ENCODE measurements around the gene SLC44A1.

Gene SLC44A1

DNA sequence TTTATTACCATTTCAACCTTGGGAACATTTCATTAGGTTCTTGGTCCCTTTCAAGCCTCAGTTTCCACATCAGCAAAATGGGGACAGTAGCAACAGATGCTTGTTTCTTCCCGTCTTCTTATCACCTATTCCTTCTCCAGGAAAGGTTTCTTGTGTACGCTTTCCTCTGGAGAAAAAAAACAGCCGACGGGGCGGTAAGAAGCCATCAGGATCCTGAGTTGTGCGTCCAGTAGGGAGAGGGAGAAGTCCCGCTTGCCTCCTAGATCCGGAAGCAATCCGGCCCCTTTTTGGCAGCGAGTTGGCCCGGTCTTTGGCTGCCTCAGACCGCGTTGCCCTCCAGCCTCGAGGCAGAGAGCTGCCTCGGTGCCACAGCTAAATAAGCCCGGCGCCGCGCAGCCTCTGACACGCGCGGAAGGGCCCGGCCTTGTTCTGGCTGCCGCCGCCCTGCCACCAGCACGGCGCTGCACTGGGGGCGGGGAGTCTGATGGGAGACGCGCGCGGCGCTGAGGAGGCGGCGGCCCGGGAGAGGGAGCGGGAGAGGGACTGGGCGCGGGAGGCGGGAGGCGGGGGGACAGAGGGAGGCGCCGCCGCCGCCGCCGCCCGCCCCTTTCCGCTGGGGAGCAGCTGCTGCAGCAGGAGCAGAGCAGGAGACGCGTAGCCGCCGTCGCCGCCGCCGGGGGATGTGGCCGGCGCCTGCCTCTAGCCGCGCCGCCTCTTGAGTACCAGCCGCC is at the start of gene SLC44A1:
Gene SLC44A1 (plus strand): TSS at position 649 of the 731 bp plus-strand sequence. CDS start 218 bp downstream, outside the sequence.
- H3K9me3 ChIP-seq (ENCODE audit: control insufficient read depth, low read length), result no peaks in the 10 kb centered on the region
- H3K4me3 ChIP-seq (ENCODE audit: low read depth, low read length), result peak within 1 kb of the TSS; percentile 79
- peak within 1 kb of the TSS; percentile 77 for H2AFZ ChIP-seq
- TF ChIP-seq, protein P1, sequence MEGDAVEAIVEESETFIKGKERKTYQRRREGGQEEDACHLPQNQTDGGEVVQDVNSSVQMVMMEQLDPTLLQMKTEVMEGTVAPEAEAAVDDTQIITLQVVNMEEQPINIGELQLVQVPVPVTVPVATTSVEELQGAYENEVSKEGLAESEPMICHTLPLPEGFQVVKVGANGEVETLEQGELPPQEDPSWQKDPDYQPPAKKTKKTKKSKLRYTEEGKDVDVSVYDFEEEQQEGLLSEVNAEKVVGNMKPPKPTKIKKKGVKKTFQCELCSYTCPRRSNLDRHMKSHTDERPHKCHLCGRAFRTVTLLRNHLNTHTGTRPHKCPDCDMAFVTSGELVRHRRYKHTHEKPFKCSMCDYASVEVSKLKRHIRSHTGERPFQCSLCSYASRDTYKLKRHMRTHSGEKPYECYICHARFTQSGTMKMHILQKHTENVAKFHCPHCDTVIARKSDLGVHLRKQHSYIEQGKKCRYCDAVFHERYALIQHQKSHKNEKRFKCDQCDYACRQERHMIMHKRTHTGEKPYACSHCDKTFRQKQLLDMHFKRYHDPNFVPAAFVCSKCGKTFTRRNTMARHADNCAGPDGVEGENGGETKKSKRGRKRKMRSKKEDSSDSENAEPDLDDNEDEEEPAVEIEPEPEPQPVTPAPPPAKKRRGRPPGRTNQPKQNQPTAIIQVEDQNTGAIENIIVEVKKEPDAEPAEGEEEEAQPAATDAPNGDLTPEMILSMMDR (IDR thresholded peaks at IDR 0.05), result peak; percentile 12
- H3K27ac ChIP-seq, result peak within 1 kb of the TSS; percentile 96
- peaks cover 20% of the 10 kb centered on the region for H3K4me1 ChIP-seq
- H3K4me2 ChIP-seq (ENCODE audit: low read length), result peak within 1 kb of the TSS; percentile 89
- H3K36me3 ChIP-seq (ENCODE audit: control insufficient read depth, insufficient read depth, low read length), result no peaks in the 10 kb centered on the region
- peaks cover 8% of the 10 kb centered on the region for H3K79me2 ChIP-seq
- peak within 1 kb of the TSS; percentile 46 for H3K9ac ChIP-seq
- no peaks in the 10 kb centered on the region for H3K27me3 ChIP-seq (ENCODE audit: control insufficient read depth, insufficient read depth, low read length)

DNA sequence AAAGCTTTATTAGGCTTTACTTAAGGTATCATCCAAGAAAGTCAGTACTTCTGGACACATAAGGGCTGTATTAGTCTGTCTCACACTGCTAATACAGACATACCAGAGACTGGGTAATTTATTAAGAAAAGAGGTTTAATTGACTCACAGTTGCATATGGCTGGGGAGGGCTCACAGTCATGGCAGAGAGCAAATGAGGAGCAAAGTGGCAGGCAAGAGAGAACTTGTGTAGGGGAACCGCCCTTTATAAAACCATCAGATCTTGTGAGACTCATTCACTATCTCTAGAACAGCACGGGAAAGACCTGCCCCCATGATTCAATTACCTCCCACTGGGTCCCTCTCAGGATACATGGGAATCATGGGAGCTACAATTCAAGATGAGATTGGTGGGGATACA is 49.2 kb upstream of the SLC44A1 start:
- Histone ChIP-seq H3K27ac (no peak overlapping the region), H3K9me3 (ENCODE audit: control insufficient read depth, low read length) (no peaks in the 10 kb centered on the region), H3K79me2 (no peaks in the 10 kb centered on the region), H3K27me3 (ENCODE audit: control insufficient read depth, insufficient read depth, low read length) (no peaks in the 10 kb centered on the region), H3K36me3 (ENCODE audit: control insufficient read depth, insufficient read depth, low read length) (no peaks in the 10 kb centered on the region), H3K4me2 (ENCODE audit: low read length) (no peak overlapping the region), H3K4me1 (no peaks in the 10 kb centered on the region), H3K4me3 (ENCODE audit: low read depth, low read length) (no peak overlapping the region), H2AFZ (no peak overlapping the region), H3K9ac (no peak overlapping the region)
- TF ChIP-seq, protein P1 (IDR thresholded peaks at IDR 0.05), result no peak

DNA sequence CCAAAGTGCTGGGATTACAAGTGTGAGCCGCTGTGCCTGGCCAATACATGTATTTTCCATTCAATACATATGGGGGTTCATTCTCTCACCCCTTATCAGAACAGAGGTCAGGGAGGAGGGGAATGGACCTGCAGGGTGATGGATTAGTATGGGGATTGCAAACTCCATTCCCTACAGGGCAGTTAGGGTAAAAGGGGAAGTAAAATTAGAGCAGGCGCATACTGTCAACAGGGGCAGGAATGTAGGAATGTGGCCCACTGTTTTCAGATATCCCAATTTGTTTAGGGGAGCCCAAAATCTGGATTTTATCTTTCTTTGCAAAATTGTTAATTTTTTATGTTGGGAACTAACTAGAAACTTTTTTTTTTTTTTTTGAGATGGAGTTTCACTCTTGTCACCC is 46.4 kb upstream of the SLC44A1 start:
- Histone ChIP-seq H3K27me3 (ENCODE audit: control insufficient read depth, insufficient read depth, low read length) (no peaks in the 10 kb centered on the region), H3K4me2 (ENCODE audit: low read length) (no peak overlapping the region), H3K36me3 (ENCODE audit: control insufficient read depth, insufficient read depth, low read length) (no peaks in the 10 kb centered on the region), H2AFZ (no peak overlapping the region), H3K79me2 (no peaks in the 10 kb centered on the region), H3K27ac (no peak overlapping the region), H3K4me1 (no peaks in the 10 kb centered on the region), H3K9ac (no peak overlapping the region), H3K4me3 (ENCODE audit: low read depth, low read length) (no peak overlapping the region), H3K9me3 (ENCODE audit: control insufficient read depth, low read length) (no peaks in the 10 kb centered on the region)
- TF ChIP-seq, protein P1 (IDR thresholded peaks at IDR 0.05), result no peak

DNA sequence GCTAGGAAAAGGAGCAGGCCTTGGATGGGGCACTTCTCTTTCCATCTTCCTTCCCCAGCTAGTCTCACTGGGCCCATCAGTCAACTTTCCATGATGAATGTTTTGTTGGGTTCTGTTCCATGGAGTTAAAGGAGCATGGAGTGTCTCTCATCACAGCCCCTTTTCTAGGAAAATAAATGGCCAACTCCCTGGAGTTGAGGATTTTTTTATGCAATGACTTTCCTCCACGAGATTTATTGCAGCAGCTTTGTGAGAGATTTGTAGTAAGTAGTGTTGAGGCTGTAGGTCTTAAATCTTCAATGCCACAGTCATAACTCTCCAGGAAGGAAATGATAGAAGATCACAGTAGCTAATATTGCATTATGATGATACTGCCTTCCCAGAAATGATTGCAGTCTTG is 45.6 kb upstream of the SLC44A1 start:
- Histone ChIP-seq H2AFZ (no peak overlapping the region), H3K27me3 (ENCODE audit: control insufficient read depth, insufficient read depth, low read length) (no peaks in the 10 kb centered on the region), H3K4me1 (no peaks in the 10 kb centered on the region), H3K36me3 (ENCODE audit: control insufficient read depth, insufficient read depth, low read length) (no peaks in the 10 kb centered on the region), H3K9me3 (ENCODE audit: control insufficient read depth, low read length) (no peaks in the 10 kb centered on the region), H3K4me3 (ENCODE audit: low read depth, low read length) (no peak overlapping the region), H3K79me2 (no peaks in the 10 kb centered on the region), H3K4me2 (ENCODE audit: low read length) (no peak overlapping the region), H3K9ac (no peak overlapping the region), H3K27ac (no peak overlapping the region)
- TF ChIP-seq, protein P1 (IDR thresholded peaks at IDR 0.05), result no peak

DNA sequence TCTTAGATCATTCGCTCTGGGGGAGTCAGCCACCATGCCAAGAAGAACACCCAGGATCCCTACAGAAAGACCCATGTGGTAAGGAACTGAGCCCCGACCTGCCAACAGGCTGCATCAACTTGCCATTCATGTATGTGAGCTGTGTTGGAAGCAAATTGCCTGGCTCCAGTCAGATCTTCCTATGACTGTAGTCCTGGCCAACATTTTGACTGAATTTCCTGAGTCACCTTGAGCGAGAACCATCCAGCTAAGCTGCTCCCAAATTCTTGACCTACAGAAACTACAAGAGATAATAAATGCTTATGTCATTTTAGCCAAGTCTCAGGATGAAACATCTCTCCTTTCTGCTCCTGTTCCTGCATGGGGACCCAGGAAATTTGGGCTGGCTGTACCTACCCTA is 40.0 kb upstream of the SLC44A1 start:
- Histone ChIP-seq H3K36me3 (ENCODE audit: control insufficient read depth, insufficient read depth, low read length) (no peaks in the 10 kb centered on the region), H3K4me3 (ENCODE audit: low read depth, low read length) (no peak overlapping the region), H3K79me2 (no peaks in the 10 kb centered on the region), H3K4me1 (peaks cover 6% of the 10 kb centered on the region), H3K4me2 (ENCODE audit: low read length) (no peak overlapping the region), H3K9ac (no peak overlapping the region), H3K27me3 (ENCODE audit: control insufficient read depth, insufficient read depth, low read length) (no peaks in the 10 kb centered on the region), H2AFZ (no peak overlapping the region), H3K27ac (no peak overlapping the region), H3K9me3 (ENCODE audit: control insufficient read depth, low read length) (no peaks in the 10 kb centered on the region)
- TF ChIP-seq, protein P1 (IDR thresholded peaks at IDR 0.05), result no peak

All from parathyroid adenoma (tissue), 2 donors.